Breast epithelium (tissue), 3 donors: ENCODE measurements around the gene CAPN2.

Experiments used
- POLR2AphosphoS5 ChIP-seq, 3 donors: sonication (generic); formaldehyde crosslinking; IDR thresholded peaks; one replicate each; pipeline ENCODE4 v1.6.1; 2017; ENCODE audit warnings: antibody characterized with exemption in 3 of 3
- TF ChIP-seq, protein P1 (sequence below), 3 donors: fragments of 450-650 bp; IDR thresholded peaks; one replicate each; pipeline ENCODE4 v1.5.1; 2016 to 2017; ENCODE audit warnings: antibody characterized with exemption in 3 of 3, mild to moderate bottlenecking in 3 of 3, moderate library complexity in 3 of 3

DNA sequence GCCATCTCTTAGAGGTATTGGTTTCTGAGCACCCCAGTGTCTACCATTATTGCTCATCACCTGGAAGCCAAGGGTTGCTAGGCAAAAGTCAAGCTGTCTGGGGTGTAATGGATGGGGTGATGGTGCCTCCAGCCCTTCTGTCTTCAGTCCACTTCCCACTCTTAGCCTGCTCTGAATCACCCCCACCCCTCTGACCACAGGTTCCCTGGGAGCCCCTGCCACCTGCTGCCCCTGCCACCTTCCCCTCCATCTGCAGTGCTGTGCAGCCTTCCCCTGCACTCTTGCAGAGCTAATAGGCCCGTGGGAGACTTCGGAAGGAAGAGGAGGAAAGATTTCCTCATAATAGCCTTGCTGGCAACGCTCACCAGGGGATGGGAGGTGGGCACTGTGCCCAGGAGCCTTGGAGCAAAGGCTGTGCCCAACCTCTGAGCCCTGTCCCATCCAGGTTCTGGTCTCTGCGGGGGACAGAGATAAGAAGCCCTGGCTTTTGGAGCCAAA is 35.5 kb downstream of the CAPN2 start:
- TF ChIP-seq, protein P1, sequence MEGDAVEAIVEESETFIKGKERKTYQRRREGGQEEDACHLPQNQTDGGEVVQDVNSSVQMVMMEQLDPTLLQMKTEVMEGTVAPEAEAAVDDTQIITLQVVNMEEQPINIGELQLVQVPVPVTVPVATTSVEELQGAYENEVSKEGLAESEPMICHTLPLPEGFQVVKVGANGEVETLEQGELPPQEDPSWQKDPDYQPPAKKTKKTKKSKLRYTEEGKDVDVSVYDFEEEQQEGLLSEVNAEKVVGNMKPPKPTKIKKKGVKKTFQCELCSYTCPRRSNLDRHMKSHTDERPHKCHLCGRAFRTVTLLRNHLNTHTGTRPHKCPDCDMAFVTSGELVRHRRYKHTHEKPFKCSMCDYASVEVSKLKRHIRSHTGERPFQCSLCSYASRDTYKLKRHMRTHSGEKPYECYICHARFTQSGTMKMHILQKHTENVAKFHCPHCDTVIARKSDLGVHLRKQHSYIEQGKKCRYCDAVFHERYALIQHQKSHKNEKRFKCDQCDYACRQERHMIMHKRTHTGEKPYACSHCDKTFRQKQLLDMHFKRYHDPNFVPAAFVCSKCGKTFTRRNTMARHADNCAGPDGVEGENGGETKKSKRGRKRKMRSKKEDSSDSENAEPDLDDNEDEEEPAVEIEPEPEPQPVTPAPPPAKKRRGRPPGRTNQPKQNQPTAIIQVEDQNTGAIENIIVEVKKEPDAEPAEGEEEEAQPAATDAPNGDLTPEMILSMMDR (IDR thresholded peaks at IDR 0.05), result no peak
- no peak for TF ChIP-seq POLR2AphosphoS5 (IDR thresholded peaks at IDR 0.05)
